ENCODE measurements around the gene GOLGA7B. TPM values are rescaled to one million over a fixed set of nuclear protein-coding genes. Genes with fewer than 3 reads are reported as not detected.

GOLGA7B gene
- total RNA-seq, 1 donor from 2014 or later = 0.12 TPM

GRCh38 chr10:97886286-97886685 is 36.6 kb downstream of the GOLGA7B start:
- no peak overlapping the region for H3K4me3 ChIP-seq (ENCODE audit: low read depth, low read length)
- DNase-seq (ENCODE audit: low read depth) = no peak
- TF ChIP-seq CTCF (conservative IDR thresholded peaks at IDR 0.05; ENCODE audit: low read depth, low read length) = no peak

- DNase-seq (ENCODE audit: low read depth) = no peak
- no peak overlapping the region for H3K4me3 ChIP-seq (ENCODE audit: low read depth, low read length)
- TF ChIP-seq CTCF (conservative IDR thresholded peaks at IDR 0.05; ENCODE audit: low read depth, low read length) = no peak
Measured at GRCh38 chr10:97887399-97887798, 37.8 kb downstream of the GOLGA7B start.

- no peak for DNase-seq (ENCODE audit: low read depth)
- no peak overlapping the region for H3K4me3 ChIP-seq (ENCODE audit: low read depth, low read length)
- no peak for TF ChIP-seq CTCF (conservative IDR thresholded peaks at IDR 0.05; ENCODE audit: low read depth, low read length)
Measured at GRCh38 chr10:97888134-97888533, 38.5 kb downstream of the GOLGA7B start.

- H3K4me3 ChIP-seq (ENCODE audit: low read depth, low read length) = peak overlapping the region; percentile 17
- peak; percentile 44 for DNase-seq (ENCODE audit: low read depth)
- peak; percentile 30 for TF ChIP-seq CTCF (conservative IDR thresholded peaks at IDR 0.05; ENCODE audit: low read depth, low read length)
Measured at GRCh38 chr10:97888641-97889262, 39.1 kb downstream of the GOLGA7B start.

GRCh38 chr10:97889461-97890265 is 40.0 kb downstream of the GOLGA7B start:
- TF ChIP-seq CTCF (conservative IDR thresholded peaks at IDR 0.05; ENCODE audit: low read depth, low read length) = no peak
- peak overlapping the region; percentile 17 for H3K4me3 ChIP-seq (ENCODE audit: low read depth, low read length)

GRCh38 chr10:97891497-97892167 is 42.0 kb downstream of the GOLGA7B start:
- TF ChIP-seq CTCF (conservative IDR thresholded peaks at IDR 0.05; ENCODE audit: low read depth, low read length) = no peak
- DNase-seq (ENCODE audit: low read depth) = no peak
- no peak overlapping the region for H3K4me3 ChIP-seq (ENCODE audit: low read depth, low read length)

More at GRCh38 chr10:97889461-97890265, 40.0 kb downstream of the GOLGA7B start:
- peak; percentile 78 for DNase-seq (ENCODE audit: low read depth)

All from epithelial cell of proximal tubule (primary cell).